Measurements from ENCODE around the gene TRPC4AP.
"Not testable (repeated sequence)": the region's sequence is repeated elsewhere in the genome, so short reads cannot be mapped to it uniquely, and the experiment has no call there.

TRPC4AP gene

DNA sequence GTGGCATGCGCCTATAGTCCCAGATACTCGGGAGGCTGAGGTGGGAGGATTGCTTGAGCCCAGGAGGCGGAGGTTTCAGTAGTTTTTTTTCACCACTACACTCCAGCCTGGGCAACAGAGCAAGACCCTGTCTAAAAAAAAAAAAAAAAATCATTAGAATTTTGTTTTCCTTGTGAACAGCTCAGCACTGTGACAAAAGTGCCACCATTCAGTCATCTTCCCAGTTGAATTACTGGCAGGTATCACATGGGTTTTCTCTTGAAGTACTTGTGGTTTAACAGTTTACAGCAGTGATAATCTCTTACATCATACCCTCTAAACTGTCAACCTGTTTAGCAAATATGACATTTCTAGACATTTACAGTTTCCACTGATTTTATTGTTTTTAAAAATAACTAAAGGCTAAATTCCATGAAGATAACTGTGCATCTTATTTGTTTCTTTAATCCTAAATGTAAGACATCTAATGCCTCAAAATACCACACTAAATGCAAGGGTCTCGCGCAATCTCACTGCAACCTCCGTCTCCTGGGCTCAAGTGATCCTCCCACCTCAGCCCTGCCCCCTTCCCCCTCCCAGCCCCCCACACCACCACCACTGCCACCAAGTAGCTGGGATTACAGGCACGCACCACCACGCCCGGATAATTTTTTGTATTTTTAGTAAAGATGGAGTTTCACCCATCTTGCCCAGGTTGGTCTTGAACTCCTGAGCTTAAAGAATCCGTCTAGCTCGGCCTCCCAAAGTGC lies 7.0 kb downstream of the TRPC4AP start:
- no peak overlapping the region for H3K4me3 Mint-ChIP-seq
- H3K27ac Mint-ChIP-seq = no peak overlapping the region
- no peaks in the 10 kb centered on the region for H3K27me3 Mint-ChIP-seq
- H3K36me3 Mint-ChIP-seq = peaks cover 2% of the 10 kb centered on the region
- peaks cover 27% of the 10 kb centered on the region for H3K4me1 Mint-ChIP-seq
- no peaks in the 10 kb centered on the region for H3K9me3 Mint-ChIP-seq
- DNase-seq (ENCODE audit: low spot score in 2 of 2) (no peak), ATAC-seq (ENCODE audit: low read depth) (no peak)

DNA sequence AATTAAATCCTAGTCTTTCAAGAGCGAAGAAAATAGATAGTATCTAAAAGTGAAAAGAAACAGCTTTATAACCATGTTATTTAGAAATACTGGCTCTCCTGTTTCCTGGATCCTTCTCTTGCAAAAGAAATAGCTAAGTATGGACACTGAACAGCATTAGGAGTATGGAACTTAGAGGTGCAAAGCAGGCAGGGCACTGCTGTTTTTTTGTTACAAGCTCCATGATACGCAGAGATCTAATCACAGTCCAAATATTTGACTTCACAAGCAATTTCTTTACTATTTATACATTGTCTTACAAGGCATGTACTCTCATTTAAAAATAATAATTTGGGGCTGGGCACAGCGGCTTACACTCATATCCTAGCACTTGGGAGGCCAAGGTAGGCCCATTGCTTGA lies 7.6 kb downstream of the TRPC4AP start:
- no peak overlapping the region for H3K27ac Mint-ChIP-seq
- H3K9me3 Mint-ChIP-seq = no peaks in the 10 kb centered on the region
- H3K36me3 Mint-ChIP-seq = peaks cover 2% of the 10 kb centered on the region
- DNase-seq (ENCODE audit: low spot score in 2 of 2) = no peak
- no peak overlapping the region for H3K4me3 Mint-ChIP-seq
- peaks cover 24% of the 10 kb centered on the region for H3K4me1 Mint-ChIP-seq
- no peak for ATAC-seq (ENCODE audit: low read depth)
- no peaks in the 10 kb centered on the region for H3K27me3 Mint-ChIP-seq

DNA sequence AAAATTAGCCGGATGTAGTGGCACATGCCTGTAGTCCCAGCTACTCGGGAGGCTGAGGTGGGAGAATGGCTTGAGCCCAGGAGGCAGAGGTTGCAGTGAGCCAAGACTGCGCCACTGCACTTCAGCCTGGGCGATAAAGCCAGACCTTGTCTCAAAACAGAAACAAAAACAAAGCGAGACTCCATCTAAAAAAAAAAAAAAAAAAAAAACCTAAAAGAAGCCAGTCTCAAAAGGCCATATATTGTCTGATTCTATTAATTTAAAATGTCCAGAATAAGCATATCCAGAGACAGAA lies 12.3 kb downstream of the TRPC4AP start:
- not testable (repeated sequence) for ATAC-seq (ENCODE audit: low read depth); DNase-seq (ENCODE audit: low spot score in 2 of 2); H3K27ac Mint-ChIP-seq; H3K4me3 Mint-ChIP-seq; H3K27me3 Mint-ChIP-seq; H3K9me3 Mint-ChIP-seq
- peaks cover 20% of the 10 kb centered on the region for H3K36me3 Mint-ChIP-seq
- H3K4me1 Mint-ChIP-seq = peaks cover 14% of the 10 kb centered on the region

DNA sequence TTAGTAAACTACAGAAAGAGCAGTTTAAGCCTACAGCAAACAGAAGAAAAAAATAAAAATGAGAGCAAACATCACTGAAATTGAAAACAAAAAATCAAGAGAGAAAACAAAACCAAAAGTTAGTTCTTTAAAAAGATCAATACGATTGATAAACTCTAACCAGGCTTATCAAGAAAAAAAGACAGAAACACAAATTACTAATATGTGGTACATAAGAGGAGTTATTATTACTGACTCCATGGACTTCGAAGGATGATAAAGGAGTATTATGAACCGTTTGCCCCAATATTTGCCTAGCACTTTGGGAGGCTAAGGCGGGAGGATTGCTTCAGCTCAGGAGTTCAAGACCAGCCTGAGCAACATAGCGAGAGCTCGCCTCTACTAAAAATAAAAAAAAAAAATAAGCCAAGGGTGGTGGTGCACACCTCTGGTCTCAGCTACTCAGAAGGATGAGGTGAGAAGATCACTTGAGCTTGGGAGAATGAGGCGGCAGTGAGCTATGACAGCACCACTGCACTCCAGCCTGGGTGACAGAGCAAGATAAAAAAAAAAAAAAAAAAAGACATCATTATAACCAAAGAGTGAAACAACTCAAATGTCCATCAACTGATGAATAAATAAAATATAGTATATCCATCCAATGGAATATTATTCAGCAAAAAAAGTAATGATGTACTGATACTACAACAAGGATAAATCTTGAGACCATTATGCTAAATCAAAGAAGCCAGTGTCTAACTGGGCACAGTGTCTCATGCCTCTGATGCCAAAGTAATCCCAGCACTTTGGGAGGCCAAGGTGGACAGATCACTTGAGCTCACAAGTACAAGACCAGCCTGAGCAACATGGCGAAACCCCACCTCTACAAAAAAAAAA lies 12.9 kb downstream of the TRPC4AP start:
- Mint-ChIP-seq H3K27me3 (no peaks in the 10 kb centered on the region), H3K4me1 (peaks cover 11% of the 10 kb centered on the region), H3K4me3 (no peak overlapping the region), H3K9me3 (no peaks in the 10 kb centered on the region), H3K27ac (peak overlapping the region; percentile 56), H3K36me3 (peaks cover 24% of the 10 kb centered on the region)
- ATAC-seq (ENCODE audit: low read depth) (no peak), DNase-seq (ENCODE audit: low spot score in 2 of 2) (no peak)

DNA sequence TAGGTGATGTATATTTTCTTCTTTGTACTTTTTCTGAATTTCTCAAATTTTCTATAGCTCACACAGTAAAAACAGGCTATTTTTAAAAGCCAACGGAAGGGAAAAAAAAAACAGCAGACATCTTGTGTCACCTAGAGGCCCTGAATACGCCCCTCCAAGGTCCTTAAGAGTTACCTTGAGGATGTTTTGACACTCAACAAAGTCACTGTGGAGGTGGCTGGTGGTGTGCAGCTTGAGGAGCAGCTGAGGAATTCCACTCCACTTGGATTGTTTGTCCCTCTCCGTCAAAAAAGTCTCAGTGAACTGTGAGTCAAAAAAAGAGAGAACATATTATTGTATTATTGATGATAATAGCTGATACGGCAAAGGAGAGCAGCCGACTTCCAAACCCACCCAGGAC lies 14.7 kb downstream of the TRPC4AP start:
- Mint-ChIP-seq H3K4me1 (peaks cover 11% of the 10 kb centered on the region), H3K27ac (no peak overlapping the region)
- no peak for ATAC-seq (ENCODE audit: low read depth)

DNA sequence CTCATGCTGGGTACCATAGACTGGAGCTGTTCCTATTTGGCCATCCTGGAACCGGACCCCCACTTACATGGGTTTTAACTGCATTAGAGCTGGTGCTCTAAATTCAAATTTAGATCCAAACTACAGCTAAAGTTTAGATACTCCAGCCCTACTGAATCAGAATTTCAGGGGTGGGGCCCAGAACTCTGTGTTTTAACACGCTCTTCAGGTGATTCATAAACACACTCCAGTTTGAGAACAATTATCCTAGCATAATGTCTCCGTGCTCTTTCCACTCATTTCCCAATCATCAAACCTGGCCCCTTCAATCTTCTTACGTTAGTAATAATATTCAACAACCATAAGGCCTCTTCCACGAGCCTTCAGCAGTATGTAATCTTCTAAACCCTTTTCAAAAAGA lies 15.3 kb downstream of the TRPC4AP start:
- Mint-ChIP-seq H3K4me3 (no peak overlapping the region), H3K4me1 (peaks cover 9% of the 10 kb centered on the region), H3K27ac (no peak overlapping the region), H3K9me3 (peaks cover 1% of the 10 kb centered on the region), H3K36me3 (peaks cover 36% of the 10 kb centered on the region), H3K27me3 (no peaks in the 10 kb centered on the region)
- ATAC-seq (ENCODE audit: low read depth) (no peak), DNase-seq (ENCODE audit: low spot score in 2 of 2) (no peak)

More for the DNA sequence above, 14.7 kb downstream of the TRPC4AP start:
- Mint-ChIP-seq H3K27me3 (no peaks in the 10 kb centered on the region), H3K9me3 (peaks cover 1% of the 10 kb centered on the region), H3K4me3 (no peak overlapping the region), H3K36me3 (peaks cover 34% of the 10 kb centered on the region)
- no peak for DNase-seq (ENCODE audit: low spot score in 2 of 2)

DNA sequence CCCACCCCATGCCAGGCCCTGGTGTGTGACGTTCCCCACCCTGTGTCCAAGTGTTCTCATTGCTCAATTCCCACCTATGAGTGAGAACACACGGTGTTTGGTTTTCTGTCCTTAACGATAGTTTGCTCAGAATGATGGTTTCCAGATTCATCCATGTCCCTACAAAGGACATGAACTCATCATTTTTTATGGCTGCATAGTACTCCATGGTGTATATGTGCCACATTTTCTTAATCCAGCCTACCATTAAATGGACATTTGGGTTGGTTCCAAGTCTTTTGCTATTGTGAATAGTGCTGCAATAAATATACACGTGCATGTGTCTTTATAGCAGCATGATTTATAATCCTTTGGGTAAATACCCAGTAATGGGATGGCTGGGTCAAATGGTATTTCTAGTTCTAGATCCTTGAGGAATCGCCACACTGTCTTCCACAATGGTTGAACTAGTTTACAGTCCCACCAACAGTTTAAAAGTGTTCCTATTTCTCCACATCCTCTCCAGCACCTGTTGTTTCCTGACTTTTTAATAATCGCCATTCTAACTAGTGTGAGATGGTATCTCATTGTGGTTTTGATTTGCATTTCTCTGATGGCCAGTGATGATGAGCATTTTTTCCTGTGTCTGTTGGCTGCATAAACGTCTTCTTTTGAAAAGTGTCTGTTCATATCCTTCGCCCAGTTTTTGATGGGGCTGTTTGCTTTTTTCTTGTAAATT lies 21.0 kb downstream of the TRPC4AP start:
- not testable (repeated sequence) for H3K27me3 Mint-ChIP-seq; DNase-seq (ENCODE audit: low spot score in 2 of 2); ATAC-seq (ENCODE audit: low read depth); H3K9me3 Mint-ChIP-seq; H3K27ac Mint-ChIP-seq
- Mint-ChIP-seq H3K36me3 (peaks cover 31% of the 10 kb centered on the region), H3K4me1 (peaks cover 17% of the 10 kb centered on the region), H3K4me3 (peak overlapping the region; percentile 17)

DNA sequence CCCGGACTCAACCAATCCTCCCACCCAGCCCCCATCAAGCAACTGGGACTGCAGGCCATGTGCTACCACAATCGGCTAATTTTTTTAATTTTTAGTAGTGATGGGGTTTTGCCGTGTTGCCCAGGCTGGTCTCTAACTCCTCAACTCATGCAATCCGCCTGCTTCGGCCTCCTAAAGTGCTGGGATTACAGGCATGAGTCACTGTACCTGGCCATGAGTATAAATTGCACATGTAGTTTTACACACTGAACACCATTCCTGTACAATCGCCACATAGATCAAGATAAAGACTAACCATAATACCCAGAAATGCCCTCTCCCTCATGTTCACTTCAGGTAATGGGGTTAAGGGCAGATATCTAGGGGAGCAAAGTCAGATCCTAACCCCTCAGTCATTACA lies 26.4 kb downstream of the TRPC4AP start:
- ATAC-seq (ENCODE audit: low read depth) = no peak
- H3K27me3 Mint-ChIP-seq = no peaks in the 10 kb centered on the region
- no peak overlapping the region for H3K27ac Mint-ChIP-seq
- DNase-seq (ENCODE audit: low spot score in 2 of 2) = no peak
- H3K4me1 Mint-ChIP-seq = peaks cover 34% of the 10 kb centered on the region
- no peaks in the 10 kb centered on the region for H3K9me3 Mint-ChIP-seq
- no peak overlapping the region for H3K4me3 Mint-ChIP-seq
- peaks cover 17% of the 10 kb centered on the region for H3K36me3 Mint-ChIP-seq

DNA sequence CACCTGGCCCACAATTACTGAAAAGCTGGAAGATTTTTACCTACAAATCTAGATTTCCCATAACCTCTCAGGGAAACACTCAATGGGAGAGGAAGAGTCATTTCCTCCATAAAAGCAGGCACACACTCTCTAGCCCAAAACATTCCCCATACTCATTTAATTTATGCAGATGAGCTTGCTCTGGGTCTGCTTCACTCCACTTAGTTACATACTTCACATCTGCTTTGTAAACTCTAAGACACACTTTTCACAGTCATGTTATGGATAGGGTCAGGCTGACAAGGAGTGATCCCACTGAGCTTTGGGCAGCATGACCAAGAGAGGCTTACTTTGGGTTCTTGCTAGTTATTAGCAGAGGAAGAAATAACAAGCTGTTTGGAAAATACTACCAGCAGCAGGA lies 27.4 kb downstream of the TRPC4AP start:
- Mint-ChIP-seq H3K4me3 (no peak overlapping the region), H3K4me1 (peaks cover 28% of the 10 kb centered on the region), H3K9me3 (no peaks in the 10 kb centered on the region), H3K27me3 (no peaks in the 10 kb centered on the region), H3K36me3 (peaks cover 17% of the 10 kb centered on the region), H3K27ac (no peak overlapping the region)
- no peak for ATAC-seq (ENCODE audit: low read depth)
- no peak for DNase-seq (ENCODE audit: low spot score in 2 of 2)

DNA sequence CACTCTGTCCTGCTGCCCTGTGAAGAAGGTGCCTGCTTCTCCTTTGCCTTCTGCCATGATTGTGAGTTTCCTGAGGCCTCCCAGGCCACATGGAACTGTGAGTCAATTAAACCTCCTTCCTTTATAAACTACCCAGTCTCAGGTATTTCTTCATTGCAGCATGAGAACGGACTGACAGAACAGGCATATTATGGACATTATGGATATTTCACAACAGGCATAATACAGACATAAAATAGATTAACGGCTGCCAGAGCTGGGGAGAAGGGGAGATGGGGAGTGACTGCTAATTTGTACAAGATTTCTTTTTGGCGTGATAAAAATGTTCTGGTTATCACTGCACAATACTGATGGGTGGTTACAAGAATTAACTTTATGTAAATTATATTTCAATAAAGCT lies 29.4 kb downstream of the TRPC4AP start:
- no peak for ATAC-seq (ENCODE audit: low read depth)
- Mint-ChIP-seq H3K4me1 (peaks cover 29% of the 10 kb centered on the region), H3K27ac (no peak overlapping the region)

DNA sequence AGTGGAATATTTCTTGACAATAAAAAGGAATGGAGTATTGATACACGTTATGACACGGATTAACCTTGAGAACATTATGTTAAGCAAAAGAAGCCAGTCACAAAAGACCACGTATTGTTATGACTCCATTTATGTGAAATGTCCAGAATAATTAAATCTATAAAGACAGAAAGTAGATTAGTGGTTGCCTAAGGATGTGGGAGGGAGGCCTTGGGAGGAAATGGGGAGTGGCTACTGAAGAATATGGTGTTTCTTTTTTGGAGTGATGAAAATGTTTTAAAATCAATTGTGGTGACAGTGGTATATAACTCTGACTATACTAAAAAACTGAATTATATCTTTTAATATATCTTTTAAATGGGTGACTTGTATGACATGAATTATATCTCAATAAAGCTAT lies 30.1 kb downstream of the TRPC4AP start:
- DNase-seq (ENCODE audit: low spot score in 2 of 2) = no peak
- H3K27ac Mint-ChIP-seq = no peak overlapping the region
- H3K4me1 Mint-ChIP-seq = peaks cover 29% of the 10 kb centered on the region
- H3K4me3 Mint-ChIP-seq = no peak overlapping the region
- ATAC-seq (ENCODE audit: low read depth) = no peak
- H3K9me3 Mint-ChIP-seq = peaks cover 2% of the 10 kb centered on the region
- H3K27me3 Mint-ChIP-seq = no peaks in the 10 kb centered on the region
- H3K36me3 Mint-ChIP-seq = peaks cover 25% of the 10 kb centered on the region

More for the DNA sequence above, 29.4 kb downstream of the TRPC4AP start:
- Mint-ChIP-seq H3K27me3 (no peaks in the 10 kb centered on the region), H3K9me3 (peaks cover 2% of the 10 kb centered on the region), H3K36me3 (peaks cover 26% of the 10 kb centered on the region), H3K4me3 (no peak overlapping the region)
- no peak for DNase-seq (ENCODE audit: low spot score in 2 of 2)

DNA sequence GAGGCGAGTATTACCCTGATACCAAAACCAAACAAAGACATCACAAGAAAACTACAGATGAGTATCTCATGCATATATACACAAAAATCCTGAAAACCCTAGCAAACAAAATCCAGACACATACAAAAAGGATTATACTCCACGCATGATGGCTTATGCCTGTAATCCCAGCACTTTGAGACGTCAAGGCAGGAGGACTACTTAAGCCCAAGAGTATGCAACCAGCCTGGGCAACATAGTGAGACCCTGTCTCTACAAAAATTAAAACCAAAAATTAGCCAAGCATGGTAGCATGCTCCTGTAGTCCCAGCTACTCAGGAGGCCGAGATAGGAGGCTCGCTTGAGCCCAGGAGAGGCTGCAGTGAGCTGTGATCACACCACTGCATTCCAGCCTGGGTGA lies 32.4 kb downstream of the TRPC4AP start:
- no peaks in the 10 kb centered on the region for H3K27me3 Mint-ChIP-seq
- H3K4me3 Mint-ChIP-seq = no peak overlapping the region
- H3K9me3 Mint-ChIP-seq = peaks cover 2% of the 10 kb centered on the region
- no peak overlapping the region for H3K27ac Mint-ChIP-seq
- ATAC-seq (ENCODE audit: low read depth) = no peak
- peaks cover 26% of the 10 kb centered on the region for H3K36me3 Mint-ChIP-seq
- DNase-seq (ENCODE audit: low spot score in 2 of 2) = no peak
- peaks cover 31% of the 10 kb centered on the region for H3K4me1 Mint-ChIP-seq

DNA sequence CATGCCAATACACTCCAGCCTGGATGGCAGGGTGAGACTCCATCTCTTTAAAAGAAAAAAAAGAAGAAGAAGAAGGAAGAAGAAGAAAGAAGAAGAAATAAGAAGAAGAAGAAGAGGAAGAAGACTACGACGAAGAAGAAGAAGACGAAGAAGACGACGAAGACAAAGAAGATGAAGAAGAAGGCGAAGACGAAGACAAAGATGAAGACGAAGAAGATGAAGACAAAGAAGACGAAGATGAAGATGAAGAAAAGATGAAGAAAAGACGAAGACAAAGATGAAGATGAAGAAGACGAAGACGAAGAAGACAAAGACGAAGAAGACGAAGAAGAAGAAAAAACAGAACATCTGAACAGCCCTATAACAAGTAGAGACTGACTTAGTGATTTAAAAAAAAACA lies 33.0 kb downstream of the TRPC4AP start:
- ATAC-seq (ENCODE audit: low read depth) = no peak
- peaks cover 30% of the 10 kb centered on the region for H3K36me3 Mint-ChIP-seq

DNA sequence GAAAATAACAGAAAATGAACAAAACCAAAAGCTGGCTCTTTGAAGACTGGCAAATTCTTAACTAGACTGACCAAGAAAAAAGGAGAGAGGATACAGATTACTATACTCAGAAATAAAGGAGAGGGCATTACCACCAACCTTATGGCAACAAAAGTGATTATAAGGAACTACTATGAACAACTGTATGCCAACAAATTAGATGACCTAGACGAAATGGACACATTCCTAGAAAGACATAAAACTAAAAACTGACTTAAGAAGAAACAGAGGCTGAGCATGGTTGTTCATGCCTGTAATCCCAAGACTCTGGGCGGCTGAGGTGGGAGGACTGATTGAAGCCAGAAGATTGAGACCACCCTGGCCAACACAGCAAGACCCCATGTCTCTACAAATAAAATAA lies 33.5 kb downstream of the TRPC4AP start:
- Mint-ChIP-seq H3K4me3 (no peak overlapping the region), H3K4me1 (peaks cover 34% of the 10 kb centered on the region), H3K9me3 (peaks cover 2% of the 10 kb centered on the region), H3K36me3 (peaks cover 30% of the 10 kb centered on the region), H3K27ac (no peak overlapping the region), H3K27me3 (no peaks in the 10 kb centered on the region)
- DNase-seq (ENCODE audit: low spot score in 2 of 2) (no peak), ATAC-seq (ENCODE audit: low read depth) (no peak)

More for the DNA sequence above, 33.0 kb downstream of the TRPC4AP start:
- H3K4me3 Mint-ChIP-seq = no peak overlapping the region
- H3K27ac Mint-ChIP-seq = no peak overlapping the region
- H3K9me3 Mint-ChIP-seq = peaks cover 2% of the 10 kb centered on the region
- DNase-seq (ENCODE audit: low spot score in 2 of 2) = no peak
- peaks cover 34% of the 10 kb centered on the region for H3K4me1 Mint-ChIP-seq
- H3K27me3 Mint-ChIP-seq = no peaks in the 10 kb centered on the region
